T47D (cell line): Measurements from ENCODE around the gene ROBO4.

ENCODE experiments used
- DNase-seq, 2 experiments: peaks; one replicate each; pipeline versions ENCODE4 v3.0.0 to v3.0.0-alpha.2; 2011 to 2012; ENCODE audit warnings: low read depth in 1 of 2, low spot score in 1 of 2
- JUND ChIP-seq: IDR thresholded peaks from 2 replicates; pipeline ENCODE4 v1.6.1; 2012; ENCODE audit warnings: low read depth
- in situ Hi-C: cut with HindIII; loops from 2 replicates; pipeline ENCODE4 v1.10.0; 2016; ENCODE audit warnings: low sequenced_read_pairs, low pct_unique_long_range_greater_than_20kb

ROBO4 gene

DNA sequence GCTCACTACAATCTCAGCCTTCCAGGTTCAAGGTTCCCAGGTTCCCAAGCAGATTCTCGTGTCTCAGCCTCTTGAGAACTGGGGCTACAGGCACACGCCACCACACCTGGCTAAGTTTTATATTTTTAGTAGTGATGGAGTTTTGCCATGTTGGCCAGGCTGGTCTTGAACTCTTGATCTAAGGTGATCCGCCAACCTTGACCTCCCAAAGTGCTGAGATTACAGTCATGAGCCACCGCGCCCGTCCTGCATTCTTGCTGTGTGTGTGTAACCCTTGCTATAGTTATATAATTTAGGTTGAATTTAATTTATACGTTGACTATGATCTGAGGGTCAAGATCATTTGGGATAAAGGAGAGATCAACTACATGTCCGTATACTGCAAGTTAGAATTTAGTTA lies 61.7 kb downstream of the ROBO4 start:
- in situ Hi-C loops: loop anchor here (10.0 kb wide), 1 partner anchor 171 kb away; no protein-coding TSS in a partner anchor
- TF ChIP-seq JUND: no peak
- no peak for DNase-seq

DNA sequence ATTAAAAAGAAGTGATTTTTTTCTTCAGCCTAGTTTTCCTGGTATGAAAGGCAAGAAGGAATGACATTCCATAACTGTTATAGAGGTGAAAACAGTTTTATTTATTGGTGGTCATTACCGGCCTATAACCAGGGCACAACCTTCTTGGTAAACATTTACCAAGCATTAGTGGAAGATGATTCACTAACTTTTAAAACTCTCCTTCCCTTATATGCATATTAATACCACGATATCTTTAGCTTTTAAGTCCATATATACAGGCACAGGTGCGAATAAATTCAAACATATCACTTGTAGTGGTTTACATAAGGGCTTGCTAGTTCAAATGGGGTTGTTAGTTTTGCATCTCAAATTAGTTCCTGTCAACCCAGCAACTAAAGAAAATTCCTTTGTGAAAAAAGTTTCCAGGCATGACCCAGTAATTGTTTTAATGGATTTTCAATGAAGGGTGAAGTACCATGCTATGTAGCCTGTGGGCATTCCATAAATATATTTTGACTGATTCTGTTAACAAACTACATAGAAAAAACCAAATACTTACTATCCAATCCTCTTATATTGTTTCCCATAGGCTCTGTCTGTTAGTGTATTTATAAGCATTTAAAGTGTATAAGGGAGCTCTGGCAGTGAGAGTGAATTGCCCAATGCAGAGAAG lies 63.0 kb downstream of the ROBO4 start:
- DNase-seq: no peak
- in situ Hi-C loops: loop anchor here (10.0 kb wide), 1 partner anchor 170 kb away; no protein-coding TSS in a partner anchor
- TF ChIP-seq JUND: no peak
